SK-N-SH (cell line): ENCODE results near the gene HEPACAM.

ENCODE experiments used
- CTCF ChIP-seq: fragments of 200-600 bp; sonication (generic); IDR thresholded peaks from 2 replicates; pipeline ENCODE4 v1.6.1; 2017; ENCODE audit warnings: antibody characterized with exemption, mild to moderate bottlenecking, moderate library complexity
- MAX ChIP-seq: IDR thresholded peaks from 2 replicates; pipeline ENCODE4 v1.4.0; 2012; ENCODE audit warnings: low read depth

GRCh38 chr11:124896821-124897391 is 38.9 kb downstream of the HEPACAM start:
- TF ChIP-seq CTCF (no peak), MAX (no peak)
